Calu3 (cell line): ENCODE data around the gene MAPK1. TPM values are rescaled to one million over a fixed set of nuclear protein-coding genes. Genes with fewer than 3 reads are reported as not detected.
"Not testable (repeated sequence)": the region's sequence is repeated elsewhere in the genome, so short reads cannot be mapped to it uniquely, and the experiment has no call there.

Source experiments
- BruUV-seq: library from RNA; stranded (reverse); fragments of 400-500 nt; replicated peaks from 2 replicates; lab custom pipeline; 2021; lab: Mats Ljungman, UMichigan
- CTCF ChIA-PET: fragments of 300-600 bp; sonication (Branson Sonifier 250); formaldehyde crosslinking; loops from one replicate; lab custom pipeline; 2022; ENCODE audit warnings: antibody characterized with exemption; lab: Charles Lee
- DNase-seq: peaks from one replicate; pipeline ENCODE4 v3.0.0; 2022
- H3K27ac Mint-ChIP-seq: one replicate; pipeline ENCODE4 v1.8.0; 2022; ENCODE audit warnings: mixed read lengths; ENCODE audit not compliant: unreplicated experiment
- H3K27me3 Mint-ChIP-seq: one replicate; pipeline ENCODE4 v1.8.0; 2022; ENCODE audit warnings: mixed read lengths; ENCODE audit not compliant: unreplicated experiment
- H3K36me3 Mint-ChIP-seq: one replicate; pipeline ENCODE4 v1.8.0; 2022; ENCODE audit warnings: mild to moderate bottlenecking, moderate library complexity, mixed read lengths; ENCODE audit not compliant: insufficient read depth, unreplicated experiment
- H3K4me1 Mint-ChIP-seq: one replicate; pipeline ENCODE4 v1.8.0; 2022; ENCODE audit warnings: mild to moderate bottlenecking, low read depth, mixed read lengths; ENCODE audit not compliant: unreplicated experiment
- H3K4me3 Mint-ChIP-seq: one replicate; pipeline ENCODE4 v1.8.0; 2022; ENCODE audit warnings: mild to moderate bottlenecking, low read depth, moderate library complexity, mixed read lengths; ENCODE audit not compliant: unreplicated experiment
- H3K9me3 Mint-ChIP-seq: one replicate; pipeline ENCODE4 v1.8.0; 2022; ENCODE audit warnings: low read depth, mixed read lengths; ENCODE audit not compliant: unreplicated experiment
- intact Hi-C: fragments of 100-400 bp; cut with micrococcal nuclease; formaldehyde crosslinking; loops from one replicate; pipeline ENCODE4 v1.10.0; 2022; ENCODE audit not compliant: unreplicated experiment
- total RNA-seq: library from RNA; stranded (reverse); gene quantifications from 2 replicates; pipeline ENCODE4 v1.2.3, GENCODE V29; 2022
- TF ChIP-seq, protein P1 (sequence below): fragments of 200-600 bp; IDR thresholded peaks from one replicate; pipeline ENCODE4 v1.8.0; 2022; ENCODE audit warnings: antibody characterized with exemption; ENCODE audit not compliant: unreplicated experiment

The MAPK1 gene
- total RNA-seq, 1 experiment from 2014 or later: 157 TPM

GRCh38 chr22:21823740-21824444 lies 43.6 kb downstream of the MAPK1 start:
- no peaks in the 10 kb centered on the region for H3K9me3 Mint-ChIP-seq
- intact Hi-C loops: no loop called here
- no TSS peak for BruUV-seq
- H3K4me1 Mint-ChIP-seq: peaks cover 33% of the 10 kb centered on the region
- H3K27me3 Mint-ChIP-seq: no peaks in the 10 kb centered on the region
- no peak for DNase-seq
- H3K4me3 Mint-ChIP-seq: no peak overlapping the region
- TF ChIP-seq, protein P1, sequence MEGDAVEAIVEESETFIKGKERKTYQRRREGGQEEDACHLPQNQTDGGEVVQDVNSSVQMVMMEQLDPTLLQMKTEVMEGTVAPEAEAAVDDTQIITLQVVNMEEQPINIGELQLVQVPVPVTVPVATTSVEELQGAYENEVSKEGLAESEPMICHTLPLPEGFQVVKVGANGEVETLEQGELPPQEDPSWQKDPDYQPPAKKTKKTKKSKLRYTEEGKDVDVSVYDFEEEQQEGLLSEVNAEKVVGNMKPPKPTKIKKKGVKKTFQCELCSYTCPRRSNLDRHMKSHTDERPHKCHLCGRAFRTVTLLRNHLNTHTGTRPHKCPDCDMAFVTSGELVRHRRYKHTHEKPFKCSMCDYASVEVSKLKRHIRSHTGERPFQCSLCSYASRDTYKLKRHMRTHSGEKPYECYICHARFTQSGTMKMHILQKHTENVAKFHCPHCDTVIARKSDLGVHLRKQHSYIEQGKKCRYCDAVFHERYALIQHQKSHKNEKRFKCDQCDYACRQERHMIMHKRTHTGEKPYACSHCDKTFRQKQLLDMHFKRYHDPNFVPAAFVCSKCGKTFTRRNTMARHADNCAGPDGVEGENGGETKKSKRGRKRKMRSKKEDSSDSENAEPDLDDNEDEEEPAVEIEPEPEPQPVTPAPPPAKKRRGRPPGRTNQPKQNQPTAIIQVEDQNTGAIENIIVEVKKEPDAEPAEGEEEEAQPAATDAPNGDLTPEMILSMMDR: no peak
- CTCF ChIA-PET: interaction anchor here (0.6 kb wide), 1 partner anchor 104 kb away, joined by 4 read pairs; no protein-coding TSS in a partner anchor
- no peaks in the 10 kb centered on the region for H3K36me3 Mint-ChIP-seq
- H3K27ac Mint-ChIP-seq: no peak overlapping the region

- peaks cover 12% of the 10 kb centered on the region for H3K36me3 Mint-ChIP-seq
- no peak overlapping the region for H3K27ac Mint-ChIP-seq
- peaks cover 48% of the 10 kb centered on the region for H3K4me1 Mint-ChIP-seq
- no peak for DNase-seq
- BruUV-seq: no TSS peak
- intact Hi-C loops: loop anchor here (10.0 kb wide), 1 partner anchor 46 kb away; the partner anchor contains the start of gene MAPK1
- TF ChIP-seq, protein P1: no peak
- CTCF ChIA-PET: no interaction called here
- no peak overlapping the region for H3K4me3 Mint-ChIP-seq
- no peaks in the 10 kb centered on the region for H3K9me3 Mint-ChIP-seq
- H3K27me3 Mint-ChIP-seq: no peaks in the 10 kb centered on the region
Observed at GRCh38 chr22:21819183-21819770, 48.2 kb downstream of the MAPK1 start.

GRCh38 chr22:21818487-21819182 lies 48.8 kb downstream of the MAPK1 start:
- CTCF ChIA-PET: no interaction called here
- H3K4me1 Mint-ChIP-seq: peaks cover 44% of the 10 kb centered on the region
- intact Hi-C loops: loop anchor here (10.0 kb wide), 1 partner anchor 46 kb away; the partner anchor contains the start of gene MAPK1
- no peak overlapping the region for H3K27ac Mint-ChIP-seq
- DNase-seq: no peak
- no TSS peak for BruUV-seq
- TF ChIP-seq, protein P1: no peak
- H3K36me3 Mint-ChIP-seq: peaks cover 17% of the 10 kb centered on the region
- H3K9me3 Mint-ChIP-seq: no peaks in the 10 kb centered on the region
- H3K4me3 Mint-ChIP-seq: no peak overlapping the region
- H3K27me3 Mint-ChIP-seq: no peaks in the 10 kb centered on the region

DNA sequence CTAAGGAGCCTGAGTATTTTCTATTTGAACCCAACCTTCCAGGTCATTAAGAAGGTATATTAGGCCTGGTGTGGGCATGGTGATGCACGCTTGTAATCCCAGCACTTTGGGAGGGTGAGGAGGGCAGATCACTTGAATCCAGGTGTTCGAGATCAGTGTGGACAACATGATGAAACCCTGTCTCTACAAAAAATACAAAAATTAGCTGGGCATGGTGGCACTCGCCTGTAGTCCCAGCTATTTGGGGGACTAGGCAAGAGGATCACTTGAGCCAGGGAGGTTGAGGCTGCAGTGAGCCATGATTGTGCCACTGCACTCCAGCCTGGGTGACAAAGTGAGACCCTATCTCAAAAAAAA lies 50.0 kb downstream of the MAPK1 start:
- not testable (repeated sequence) for BruUV-seq, H3K4me3 Mint-ChIP-seq, DNase-seq, H3K27ac Mint-ChIP-seq, H3K27me3 Mint-ChIP-seq, H3K9me3 Mint-ChIP-seq
- H3K4me1 Mint-ChIP-seq: peaks cover 45% of the 10 kb centered on the region
- CTCF ChIA-PET: interaction anchor here (1.9 kb wide), 1 partner anchor 41 kb away, joined by 4 read pairs; no protein-coding TSS in a partner anchor
- H3K36me3 Mint-ChIP-seq: peaks cover 17% of the 10 kb centered on the region
- intact Hi-C loops: loop anchor here (10.0 kb wide), 1 partner anchor 47 kb away; the partner anchor contains the start of gene MAPK1
